GM19397 (cell line): ENCODE results near the gene TEX101.
"Not testable (repeated sequence)": the region's sequence is repeated elsewhere in the genome, so short reads cannot be mapped to it uniquely, and the experiment has no call there.

Source experiments
- ATAC-seq: cut with Tn5 transposase; IDR thresholded peaks from one replicate; pipeline ENCODE4 v1.9.1; 2021; ENCODE audit warnings: mild to moderate bottlenecking, moderate library complexity; ENCODE audit not compliant: unreplicated experiment

TEX101 gene

GRCh38 chr19:43414554-43414953, at the start of gene TEX101:
TEX101 (plus strand) TSS chr19:43414890; CDS start chr19:43415920, 1,030 bp downstream.
- no peak for ATAC-seq

- ATAC-seq = not testable (repeated sequence)
Observed at GRCh38 chr19:43365677-43366076, 49.0 kb upstream of the TEX101 start.

GRCh38 chr19:43367822-43368221, 46.9 kb upstream of the TEX101 start:
- no peak for ATAC-seq

GRCh38 chr19:43368897-43369296, 45.8 kb upstream of the TEX101 start:
- ATAC-seq = not testable (repeated sequence)

- ATAC-seq = no peak
Observed at GRCh38 chr19:43371909-43372308, 42.8 kb upstream of the TEX101 start.

- ATAC-seq = no peak
Observed at GRCh38 chr19:43372462-43372861, 42.2 kb upstream of the TEX101 start.

- not testable (repeated sequence) for ATAC-seq
Observed at GRCh38 chr19:43377624-43378023, 37.1 kb upstream of the TEX101 start.

GRCh38 chr19:43380008-43380407, 34.7 kb upstream of the TEX101 start:
- ATAC-seq = no peak

GRCh38 chr19:43380771-43381386, 33.8 kb upstream of the TEX101 start:
- no peak for ATAC-seq

- not testable (repeated sequence) for ATAC-seq
Observed at GRCh38 chr19:43382586-43383216, 32.0 kb upstream of the TEX101 start.

GRCh38 chr19:43383254-43383653, 31.4 kb upstream of the TEX101 start:
- not testable (repeated sequence) for ATAC-seq

- not testable (repeated sequence) for ATAC-seq
Observed at GRCh38 chr19:43383759-43384158, 30.9 kb upstream of the TEX101 start.

GRCh38 chr19:43390903-43391551, 23.7 kb upstream of the TEX101 start:
- not testable (repeated sequence) for ATAC-seq

- ATAC-seq = not testable (repeated sequence)
Observed at GRCh38 chr19:43391552-43391935, 23.1 kb upstream of the TEX101 start.

- not testable (repeated sequence) for ATAC-seq
Observed at GRCh38 chr19:43393501-43393900, 21.2 kb upstream of the TEX101 start.

- ATAC-seq = no peak
Observed at GRCh38 chr19:43395561-43395960, 19.1 kb upstream of the TEX101 start.

- ATAC-seq = no peak
Observed at GRCh38 chr19:43406297-43406696, 8.4 kb upstream of the TEX101 start.

- ATAC-seq = no peak
Observed at GRCh38 chr19:43407416-43408005, 7.2 kb upstream of the TEX101 start.

- ATAC-seq = no peak
Observed at GRCh38 chr19:43408043-43408442, 6.6 kb upstream of the TEX101 start.

- no peak for ATAC-seq
Observed at GRCh38 chr19:43409415-43409814, 5.3 kb upstream of the TEX101 start.

GRCh38 chr19:43412441-43412840, 2.2 kb upstream of the TEX101 start:
- ATAC-seq = no peak
